ENCODE data around the gene ZGPAT. TPM values are rescaled to one million over a fixed set of nuclear protein-coding genes. Genes with fewer than 3 reads are reported as not detected.

Gene ZGPAT
- total and polyA plus RNA-seq, 9 of the 15 experiments (the other 6 are each of a cell fraction or from before 2014, with no cell fraction given): 0.14 to 26.6 (median 7.4) TPM

- TF ChIP-seq AFF4 (CRISPR knock-in tag; IDR thresholded peaks at IDR 0.05): 0 out of 2 replicates have a peak, but pooled peaks have one; percentile 62
- TF ChIP-seq PTBP1 (IDR thresholded peaks at IDR 0.05; ENCODE audit: low read depth, low read length): no peak
- no peak for TF ChIP-seq GTF3C2 (IDR thresholded peaks at IDR 0.05; ENCODE audit: borderline replicate concordance, extremely low read depth, insufficient read length)
- TF ChIP-seq RUNX1 (IDR thresholded peaks at IDR 0.05; ENCODE audit: low read depth): no peak
- no peak for TF ChIP-seq ZFP30 (CRISPR knock-in tag; IDR thresholded peaks at IDR 0.05; ENCODE audit: borderline replicate concordance)
- no peak for TF ChIP-seq SNRNP70 (optimal IDR thresholded peaks at IDR 0.05; ENCODE audit: low read depth, low read length)
- TF ChIP-seq ARID2 (IDR thresholded peaks at IDR 0.05): no peak
- no peak for TF ChIP-seq MAFK (IDR thresholded peaks at IDR 0.05; ENCODE audit: low read length)
- no peak for TF ChIP-seq ZSCAN32 (CRISPR knock-in tag; IDR thresholded peaks at IDR 0.05)
- no peak for TF ChIP-seq ZNF280B (CRISPR knock-in tag; IDR thresholded peaks at IDR 0.05)
- no peak for TF ChIP-seq ZNF121 (CRISPR knock-in tag; conservative IDR thresholded peaks at IDR 0.05)
- TF ChIP-seq SUPT5H (IDR thresholded peaks at IDR 0.05): peak; percentile 52
- TF ChIP-seq CBFA2T2 (conservative IDR thresholded peaks at IDR 0.05): no peak
Measured at GRCh38 chr20:63740627-63741353, 33.0 kb downstream of the ZGPAT start (continued).
